AG09319 (cell line): ENCODE results near the gene RHEB.

Experiments used
- DNase-seq: peaks from one replicate; pipeline ENCODE4 v3.0.0-alpha.2; 2010; ENCODE audit warnings: low read depth; ENCODE audit errors: extremely low read depth
- CTCF ChIP-seq: IDR thresholded peaks from 2 replicates; pipeline ENCODE4 v1.5.1; 2011; ENCODE audit warnings: low read depth, mild to moderate bottlenecking, inconsistent platforms, low read length, moderate library complexity

Gene RHEB

GRCh38 chr7:151498495-151498894 is 21.2 kb downstream of the RHEB start:
- DNase-seq = no peak
- no peak for TF ChIP-seq CTCF

GRCh38 chr7:151497306-151497871 is 22.3 kb downstream of the RHEB start:
- no peak for TF ChIP-seq CTCF
- DNase-seq = no peak

GRCh38 chr7:151495360-151495759 is 24.3 kb downstream of the RHEB start:
- DNase-seq = no peak
- TF ChIP-seq CTCF = no peak

- DNase-seq = no peak
- TF ChIP-seq CTCF = no peak
Observed at GRCh38 chr7:151494298-151495284, 25.1 kb downstream of the RHEB start.

- TF ChIP-seq CTCF = no peak
- no peak for DNase-seq
Observed at GRCh38 chr7:151493083-151493482, 26.6 kb downstream of the RHEB start.

GRCh38 chr7:151491859-151492258 is 27.8 kb downstream of the RHEB start:
- TF ChIP-seq CTCF = no peak
- DNase-seq = peak; percentile 37

GRCh38 chr7:151490456-151491105 is 29.1 kb downstream of the RHEB start:
- no peak for TF ChIP-seq CTCF

More at GRCh38 chr7:151490456-151491105, 29.1 kb downstream of the RHEB start:
- DNase-seq = no peak
